GM23338 (cell line): ENCODE data around the gene SRSF8. TPM values are rescaled to one million over a fixed set of nuclear protein-coding genes. Genes with fewer than 3 reads are reported as not detected.

ENCODE experiments used
- ATAC-seq: fragments of 200-7000 bp; cut with Tn5 transposase; 3 replicates; pipeline ENCODE4 v1.9.1; 2020
- DNase-seq: peaks from one replicate; pipeline ENCODE4 v3.0.0-alpha.2; 2015; ENCODE audit warnings: low spot score
- H2AFZ ChIP-seq: fragments of 200-600 bp; sonication (generic); 2 replicates; pipeline ENCODE4 v1.8.0; 2016; ENCODE audit warnings: antibody characterized with exemption, mild to moderate bottlenecking, moderate library complexity
- H3F3A ChIP-seq: fragments of 200-600 bp; sonication (generic); replicated peaks from 2 replicates; pipeline ENCODE4 v1.8.0; 2017; ENCODE audit warnings: antibody characterized with exemption, mixed run types, low read depth
- H3K27ac ChIP-seq: fragments of 200-600 bp; sonication (generic); 2 replicates; pipeline ENCODE4 v1.6.1; 2016; ENCODE audit warnings: low read depth
- H3K27me3 ChIP-seq: fragments of 200-600 bp; sonication (generic); 2 replicates; pipeline ENCODE4 v1.8.0; 2016; ENCODE audit warnings: mild to moderate bottlenecking, mixed run types, moderate library complexity; ENCODE audit not compliant: insufficient read depth
- H3K36me3 ChIP-seq: fragments of 200-600 bp; sonication (generic); 2 replicates; pipeline ENCODE4 v1.8.0; 2016; ENCODE audit warnings: mild to moderate bottlenecking; ENCODE audit not compliant: insufficient read depth
- H3K4me1 ChIP-seq: fragments of 200-600 bp; sonication (generic); 2 replicates; pipeline ENCODE4 v1.8.0; 2016; ENCODE audit warnings: mild to moderate bottlenecking, moderate library complexity; ENCODE audit not compliant: insufficient read depth
- H3K4me2 ChIP-seq: fragments of 200-600 bp; sonication (generic); 2 replicates; pipeline ENCODE4 v1.7.1; 2017; ENCODE audit warnings: mixed run types
- H3K4me3 ChIP-seq: fragments of 200-600 bp; sonication (generic); 2 replicates; pipeline ENCODE4 v1.6.1; 2016; ENCODE audit warnings: mixed run types
- H3K79me2 ChIP-seq: fragments of 200-600 bp; sonication (generic); replicated peaks from 2 replicates; pipeline ENCODE4 v1.8.0; 2017; ENCODE audit warnings: mild to moderate bottlenecking; ENCODE audit not compliant: insufficient read depth
- H3K9me2 ChIP-seq: fragments of 200-600 bp; sonication (generic); 2 replicates; pipeline ENCODE4 v1.8.0; 2017; ENCODE audit not compliant: insufficient read depth
- H4K20me1 ChIP-seq: fragments of 200-600 bp; sonication (generic); replicated peaks from 2 replicates; pipeline ENCODE4 v1.8.0; 2017; ENCODE audit warnings: mild to moderate bottlenecking; ENCODE audit not compliant: insufficient read depth
- H3K27ac Mint-ChIP-seq: 2 replicates; pipeline ENCODE4 v1.8.0; 2020; ENCODE audit warnings: inconsistent platforms, mild to moderate bottlenecking, moderate library complexity, mixed read lengths
- H3K27me3 Mint-ChIP-seq: 3 replicates; pipeline ENCODE4 v1.8.0; 2022; ENCODE audit warnings: low read depth, mild to moderate bottlenecking, moderate library complexity, mixed read lengths, inconsistent platforms; ENCODE audit not compliant: insufficient read depth, poor library complexity
- H3K36me3 Mint-ChIP-seq: 3 replicates; pipeline ENCODE4 v1.8.0; 2021; ENCODE audit warnings: low read depth, mild to moderate bottlenecking, inconsistent platforms, moderate library complexity, mixed read lengths
- H3K4me1 Mint-ChIP-seq: 3 replicates; pipeline ENCODE4 v1.8.0; 2020; ENCODE audit warnings: mild to moderate bottlenecking, inconsistent platforms, mixed read lengths
- H3K4me3 Mint-ChIP-seq: 3 replicates; pipeline ENCODE4 v1.8.0; 2021; ENCODE audit warnings: moderate library complexity, mild to moderate bottlenecking, inconsistent platforms, mixed read lengths
- H3K9me3 Mint-ChIP-seq: 3 replicates; pipeline ENCODE4 v1.8.0; 2020; ENCODE audit warnings: moderate library complexity, mild to moderate bottlenecking, inconsistent platforms, mixed read lengths
- CREB1 ChIP-seq: fragments of 250-450 bp; sonication (Bioruptor Pico); IDR thresholded peaks from 2 replicates; pipeline ENCODE4 v1.5.0; 2020; ENCODE audit warnings: low read depth, mild to moderate bottlenecking, moderate library complexity
- ETS1 ChIP-seq: IDR thresholded peaks from 2 replicates; pipeline ENCODE4 v1.6.1; 2016; ENCODE audit warnings: antibody characterized with exemption
- EZH2phosphoT487 ChIP-seq: fragments of 200-600 bp; sonication (generic); IDR thresholded peaks from one replicate; pipeline ENCODE4 v1.8.1; 2018; ENCODE audit warnings: antibody characterized with exemption; ENCODE audit not compliant: unreplicated experiment
- JUNB ChIP-seq: IDR thresholded peaks from one replicate; pipeline ENCODE4 v1.6.1; 2016; ENCODE audit warnings: antibody characterized with exemption; ENCODE audit not compliant: unreplicated experiment
- NANOG ChIP-seq: IDR thresholded peaks from 2 replicates; pipeline ENCODE4 v1.6.1; 2016; ENCODE audit warnings: antibody characterized with exemption, borderline replicate concordance
- POLR2AphosphoS5 ChIP-seq: IDR thresholded peaks from 2 replicates; pipeline ENCODE4 v1.6.1; 2016; ENCODE audit warnings: antibody characterized with exemption, low read depth
- STAT1 ChIP-seq: IDR thresholded peaks from one replicate; pipeline ENCODE4 v1.6.1; 2016; ENCODE audit warnings: antibody characterized with exemption; ENCODE audit not compliant: unreplicated experiment
- ZNF114 ChIP-seq: fragments of 250-450 bp; sonication (Bioruptor Pico); IDR thresholded peaks from 2 replicates; pipeline ENCODE4 v1.5.0; 2020; ENCODE audit warnings: mild to moderate bottlenecking, moderate library complexity
- ZNF331 ChIP-seq: fragments of 250-450 bp; sonication (Bioruptor Pico); IDR thresholded peaks from 2 replicates; pipeline ENCODE4 v1.5.0; 2020; ENCODE audit warnings: low read depth, mild to moderate bottlenecking, moderate library complexity
- polyA plus RNA-seq: library from polyadenylated mRNA; unstranded; fragments of >200 nt; fragmentation: Nextera tagmentation; extraction: Ambion mirVana; gene quantifications from 2 replicates; pipeline ENCODE4 v1.2.1, GENCODE V29; 2016
- total RNA-seq: library from RNA; depleted of rRNA; stranded (reverse); fragments of >200 nt; shearing (Covaris generic); gene quantifications from 2 replicates; pipeline ENCODE4 v1.2.3, GENCODE V29; 2014
- TF ChIP-seq, protein P1 (sequence below), 2 experiments: fragments of 200-600 bp in 1 of 2; sonication (generic) in 1 of 2; conservative IDR thresholded peaks; 2 replicates each; pipeline versions ENCODE4 v1.5.1 to v1.6.1; 2016 to 2017; ENCODE audit warnings: antibody characterized with exemption in 2 of 2, low read depth in 2 of 2, mild to moderate bottlenecking in 2 of 2, moderate library complexity in 1 of 2

The SRSF8 gene
- total and polyA plus RNA-seq, 2 experiments from 2014 or later: 12.6 to 19.9 TPM

- H3K27me3 ChIP-seq: no peaks in the 10 kb centered on the region
- Mint-ChIP-seq H3K36me3 (no peaks in the 10 kb centered on the region), H3K4me1 (no peaks in the 10 kb centered on the region; the same call in 2 of the 3 replicates), H3K27me3 (peaks cover 7% of the 10 kb centered on the region), H3K27ac (no peak overlapping the region), H3K4me3 (no peak overlapping the region), H3K9me3 (no peaks in the 10 kb centered on the region)
- H3K4me3 ChIP-seq: no peak overlapping the region
- H3K36me3 ChIP-seq: no peaks in the 10 kb centered on the region
- no peaks in the 10 kb centered on the region for H3K9me2 ChIP-seq
- H2AFZ ChIP-seq: no peak overlapping the region
- no peak overlapping the region for H3K27ac ChIP-seq
- no peaks in the 10 kb centered on the region for H3F3A ChIP-seq
- H4K20me1 ChIP-seq: no peaks in the 10 kb centered on the region
- ATAC-seq: no peak
- DNase-seq: no peak
- TF ChIP-seq JUNB (no peak), ZNF114 (CRISPR knock-in tag) (no peak), EZH2phosphoT487 (no peak), STAT1 (no peak), CREB1 (CRISPR knock-in tag) (no peak), ZNF331 (CRISPR knock-in tag) (no peak), ETS1 (no peak), NANOG (no peak)
- TF ChIP-seq, protein P1, sequence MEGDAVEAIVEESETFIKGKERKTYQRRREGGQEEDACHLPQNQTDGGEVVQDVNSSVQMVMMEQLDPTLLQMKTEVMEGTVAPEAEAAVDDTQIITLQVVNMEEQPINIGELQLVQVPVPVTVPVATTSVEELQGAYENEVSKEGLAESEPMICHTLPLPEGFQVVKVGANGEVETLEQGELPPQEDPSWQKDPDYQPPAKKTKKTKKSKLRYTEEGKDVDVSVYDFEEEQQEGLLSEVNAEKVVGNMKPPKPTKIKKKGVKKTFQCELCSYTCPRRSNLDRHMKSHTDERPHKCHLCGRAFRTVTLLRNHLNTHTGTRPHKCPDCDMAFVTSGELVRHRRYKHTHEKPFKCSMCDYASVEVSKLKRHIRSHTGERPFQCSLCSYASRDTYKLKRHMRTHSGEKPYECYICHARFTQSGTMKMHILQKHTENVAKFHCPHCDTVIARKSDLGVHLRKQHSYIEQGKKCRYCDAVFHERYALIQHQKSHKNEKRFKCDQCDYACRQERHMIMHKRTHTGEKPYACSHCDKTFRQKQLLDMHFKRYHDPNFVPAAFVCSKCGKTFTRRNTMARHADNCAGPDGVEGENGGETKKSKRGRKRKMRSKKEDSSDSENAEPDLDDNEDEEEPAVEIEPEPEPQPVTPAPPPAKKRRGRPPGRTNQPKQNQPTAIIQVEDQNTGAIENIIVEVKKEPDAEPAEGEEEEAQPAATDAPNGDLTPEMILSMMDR (conservative IDR thresholded peaks at IDR 0.05; ENCODE audit: low read depth in 2 of 2): no peak
- no peaks in the 10 kb centered on the region for H3K4me1 ChIP-seq
- no peak overlapping the region for H3K4me2 ChIP-seq
- H3K79me2 ChIP-seq: no peaks in the 10 kb centered on the region
Observed at GRCh38 chr11:95100191-95100648, 33.5 kb downstream of the SRSF8 start.

DNA sequence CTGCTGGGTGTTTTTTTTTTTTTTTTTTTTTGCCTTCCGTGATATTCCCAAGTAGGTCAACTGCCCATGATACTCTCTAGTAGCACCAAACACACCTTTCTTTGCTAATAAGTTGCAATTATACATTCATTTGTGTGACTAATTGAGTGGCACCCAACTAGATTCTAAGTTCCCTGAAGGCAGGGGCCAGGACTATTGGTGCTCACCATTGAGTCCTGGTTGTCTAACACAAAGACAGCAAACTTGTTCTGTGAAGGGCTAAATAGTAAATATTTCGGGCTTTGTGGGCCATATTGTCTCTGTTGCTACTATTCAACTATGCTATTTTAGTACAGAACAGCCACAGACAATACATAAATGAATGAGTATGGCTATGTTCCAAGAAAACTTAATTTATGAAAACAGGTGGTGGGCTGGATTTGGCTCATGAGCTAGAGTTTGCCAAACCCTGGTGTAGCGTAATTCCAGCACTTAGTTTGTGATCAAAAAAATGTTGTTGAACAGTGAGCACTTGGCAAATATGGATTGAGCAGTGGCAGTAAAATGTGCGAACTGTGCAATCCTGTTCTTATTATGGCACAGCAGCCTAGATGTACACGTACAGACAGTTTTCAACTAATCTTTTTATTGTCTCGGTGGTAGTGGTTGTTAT lies 34.3 kb downstream of the SRSF8 start:
- no peaks in the 10 kb centered on the region for H3F3A ChIP-seq
- no peak overlapping the region for H3K4me3 ChIP-seq
- TF ChIP-seq ZNF331 (CRISPR knock-in tag) (no peak), ETS1 (no peak), POLR2AphosphoS5 (no peak), EZH2phosphoT487 (no peak), STAT1 (no peak), NANOG (no peak)
- no peak overlapping the region for H3K27ac Mint-ChIP-seq
- H3K36me3 Mint-ChIP-seq: no peaks in the 10 kb centered on the region
- H4K20me1 ChIP-seq: no peaks in the 10 kb centered on the region
- no peaks in the 10 kb centered on the region; the same call in 2 of the 3 replicates for H3K4me1 Mint-ChIP-seq
- H3K4me3 Mint-ChIP-seq: no peak overlapping the region
- ATAC-seq (no peak), DNase-seq (no peak)
- no peaks in the 10 kb centered on the region for H3K4me1 ChIP-seq
- H3K36me3 ChIP-seq: no peaks in the 10 kb centered on the region
- H3K27ac ChIP-seq: no peak overlapping the region
- H3K9me2 ChIP-seq: no peaks in the 10 kb centered on the region
- H3K27me3 ChIP-seq: no peaks in the 10 kb centered on the region
- no peak overlapping the region for H3K4me2 ChIP-seq
- no peaks in the 10 kb centered on the region for H3K79me2 ChIP-seq
- H2AFZ ChIP-seq: no peak overlapping the region
- no peaks in the 10 kb centered on the region for H3K9me3 Mint-ChIP-seq
- H3K27me3 Mint-ChIP-seq: peaks cover 7% of the 10 kb centered on the region
